Measurements from ENCODE around the gene ANKRD63. TPM values are rescaled to one million over a fixed set of nuclear protein-coding genes. Genes with fewer than 3 reads are reported as not detected.

The ANKRD63 gene
- total and polyA plus RNA-seq, 2 of the 13 experiments (the other 11 are each of a cell fraction or from before 2014, with no cell fraction given) = not detected

GRCh38 chr15:40250304-40250656 is 32.6 kb downstream of the ANKRD63 start:
- Histone ChIP-seq H3K9ac (ENCODE audit: insufficient read depth, low read depth, low read length) (no peak overlapping the region), H3K4me1 (ENCODE audit: insufficient read depth, low read length) (peaks cover 21% of the 10 kb centered on the region), H3K9me3 (ENCODE audit: low read length) (no peaks in the 10 kb centered on the region), H3K4me3 (replicated peaks in 1 of 3; ENCODE audit: insufficient read depth in 1 of 3, low read depth in 2 of 3, low read length in 3 of 3) (no peak overlapping the region), H4K20me1 (ENCODE audit: insufficient read depth, low read length) (no peaks in the 10 kb centered on the region), H3K27me3 (ENCODE audit: control insufficient read depth in 1 of 2, insufficient read depth in 2 of 2, low read length in 2 of 2) (peaks cover 1 to 64% of the 10 kb centered on the region in 2 experiments; a peak in 4 of 5 replicates), H3K36me3 (replicated peaks in 1 of 2; ENCODE audit: control insufficient read depth in 1 of 2, insufficient read depth in 2 of 2, low read length in 2 of 2) (no peaks in the 10 kb centered on the region), H3K4me2 (ENCODE audit: low read depth, low read length) (no peak overlapping the region), H2AFZ (ENCODE audit: low read length) (no peak overlapping the region), H3K27ac (ENCODE audit: extremely low read length, insufficient read depth, low read length) (no peak overlapping the region), H3K79me2 (ENCODE audit: insufficient read depth, low read length) (no peaks in the 10 kb centered on the region)
- FAIRE-seq (no peak), DNase-seq (ENCODE audit: low spot score) (no peak), ATAC-seq (no peak)
- CTCF ChIA-PET (ENCODE audit: low intra/inter-chr PET ratio, low total read pairs) = interaction anchor here (2.0 kb wide), 1 partner anchor 24 kb away, joined by 5 read pairs; no protein-coding TSS in a partner anchor
- TF ChIP-seq ATF4 (CRISPR knock-in tag; IDR thresholded peaks at IDR 0.05) = no peak
- TF ChIP-seq ZC3H13 (CRISPR knock-in tag; IDR thresholded peaks at IDR 0.05) = no peak
- TF ChIP-seq MLLT10 (CRISPR knock-in tag; IDR thresholded peaks at IDR 0.05) = no peak
- TF ChIP-seq ZNF562 (CRISPR knock-in tag; IDR thresholded peaks at IDR 0.05; ENCODE audit: borderline replicate concordance) = no peak
- no peak for TF ChIP-seq ZNF777 (CRISPR knock-in tag; IDR thresholded peaks at IDR 0.05)
- intact Hi-C loops (cut with micrococcal nuclease; ENCODE audit: unreplicated experiment) = no loop called here
- in situ Hi-C loops (cut with HindIII; ENCODE audit: extremely low pct_ligation_motif_present, low pct_unique_long_range_greater_than_20kb) = no loop called here
- POLR2A ChIA-PET = no interaction called here
- WGBS (ENCODE audit: low lambda C conversion rate) = 60% methylated on average over 8 of the region's 8 CpGs
- BruUV-seq (replicated peaks) = no TSS peak

DNA sequence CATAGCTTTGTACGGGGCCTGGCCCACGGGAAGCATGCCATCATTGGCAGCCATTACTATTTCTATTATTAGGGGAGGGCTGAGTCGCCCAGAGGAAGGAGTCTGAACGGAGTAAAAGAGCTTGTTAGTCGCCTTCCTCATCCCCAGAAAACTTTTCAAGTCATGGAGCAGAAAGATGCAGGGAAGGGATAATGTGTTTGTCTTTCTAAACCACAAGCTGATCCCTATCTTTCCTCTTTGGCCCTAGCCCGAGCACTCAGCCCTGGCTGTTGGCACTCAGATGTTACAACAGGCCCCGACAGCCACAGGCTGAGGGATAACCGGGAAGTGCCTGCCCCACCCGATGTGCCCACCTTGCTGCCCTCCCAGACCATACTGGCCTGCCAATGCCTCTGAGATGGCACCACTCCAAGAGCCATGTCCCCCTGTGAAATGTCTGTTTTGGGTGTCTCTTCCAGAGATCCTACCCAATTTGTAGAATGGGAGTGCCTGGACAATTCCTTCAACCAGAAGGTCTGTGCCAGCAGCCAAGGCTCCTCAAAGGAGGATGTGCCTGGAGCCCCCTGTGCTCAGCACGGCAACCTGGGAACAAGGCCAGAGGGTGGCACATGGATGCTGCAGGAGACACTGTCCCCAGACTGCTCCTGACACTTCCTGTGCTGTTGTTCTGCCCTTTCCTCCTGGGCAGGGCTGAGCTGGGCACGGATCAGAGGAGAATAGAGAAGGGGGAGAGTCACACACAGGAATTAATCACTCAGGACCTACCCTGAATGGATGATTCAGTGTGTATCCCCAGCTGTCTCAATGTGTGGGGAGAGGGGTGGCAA is 33.2 kb downstream of the ANKRD63 start:
- DNase-seq (ENCODE audit: low spot score) (no peak), FAIRE-seq (no peak), ATAC-seq (no peak)
- POLR2A ChIA-PET = no interaction called here
- H3K27me3 ChIP-seq (ENCODE audit: control insufficient read depth in 1 of 2, insufficient read depth in 2 of 2, low read length in 2 of 2) = peaks cover 1 to 62% of the 10 kb centered on the region in 2 experiments; a peak in 4 of 5 replicates
- no peak overlapping the region for H3K4me2 ChIP-seq (ENCODE audit: low read depth, low read length)
- H3K4me3 ChIP-seq (replicated peaks in 1 of 3; ENCODE audit: insufficient read depth in 1 of 3, low read depth in 2 of 3, low read length in 3 of 3) = no peak overlapping the region
- no peaks in the 10 kb centered on the region for H3K9me3 ChIP-seq (ENCODE audit: low read length)
- H2AFZ ChIP-seq (ENCODE audit: low read length) = no peak overlapping the region
- H3K27ac ChIP-seq (ENCODE audit: extremely low read length, insufficient read depth, low read length) = no peak overlapping the region
- intact Hi-C loops (cut with micrococcal nuclease; ENCODE audit: unreplicated experiment) = no loop called here
- H4K20me1 ChIP-seq (ENCODE audit: insufficient read depth, low read length) = no peaks in the 10 kb centered on the region
- no peak overlapping the region for H3K9ac ChIP-seq (ENCODE audit: insufficient read depth, low read depth, low read length)
- H3K36me3 ChIP-seq (replicated peaks in 1 of 2; ENCODE audit: control insufficient read depth in 1 of 2, insufficient read depth in 2 of 2, low read length in 2 of 2) = no peaks in the 10 kb centered on the region
- peaks cover 27% of the 10 kb centered on the region for H3K4me1 ChIP-seq (ENCODE audit: insufficient read depth, low read length)
- WGBS (ENCODE audit: low lambda C conversion rate) = 10% methylated on average over 9 of the region's 11 CpGs
- in situ Hi-C loops (cut with HindIII; ENCODE audit: extremely low pct_ligation_motif_present, low pct_unique_long_range_greater_than_20kb) = no loop called here
- no TSS peak for BruUV-seq (replicated peaks)
- no peaks in the 10 kb centered on the region for H3K79me2 ChIP-seq (ENCODE audit: insufficient read depth, low read length)
- CTCF ChIA-PET (ENCODE audit: low intra/inter-chr PET ratio, low total read pairs) = interaction anchor here (2.0 kb wide), 1 partner anchor 25 kb away, joined by 5 read pairs; no protein-coding TSS in a partner anchor
- TF ChIP-seq ARID2 (CRISPR knock-in tag; IDR thresholded peaks at IDR 0.05; ENCODE audit: borderline replicate concordance) (no peak), ZNF800 (CRISPR knock-in tag; IDR thresholded peaks at IDR 0.05) (no peak), NCOA1 (CRISPR knock-in tag; IDR thresholded peaks at IDR 0.05) (no peak), HMG20A (CRISPR knock-in tag; IDR thresholded peaks at IDR 0.05; ENCODE audit: borderline replicate concordance) (no peak), SMARCE1 (IDR thresholded peaks at IDR 0.05; ENCODE audit: borderline replicate concordance) (no peak)
